Peyer's patch (tissue), 4 donors: Measurements from ENCODE around the gene BARD1. TPM values are rescaled to one million over a fixed set of nuclear protein-coding genes. Genes with fewer than 3 reads are reported as not detected.

ENCODE experiments used
- DNase-seq, 3 donors: peaks; one replicate each; pipeline ENCODE4 v3.0.0-alpha.2; 2017 to 2019
- H3K27ac ChIP-seq, 4 donors: fragments of 200-600 bp; sonication (generic); one replicate each; pipeline ENCODE4 v1.5.1; 2016 to 2019
- H3K27me3 ChIP-seq, 2 donors: fragments of 200-600 bp; sonication (generic); one replicate each; pipeline ENCODE4 v1.5.1; 2019
- H3K36me3 ChIP-seq, 3 donors: fragments of 200-600 bp; sonication (generic); one replicate each; pipeline ENCODE4 v1.5.1; 2016 to 2019
- H3K4me1 ChIP-seq, 4 donors: fragments of 200-600 bp; sonication (generic); one replicate each; pipeline ENCODE4 v1.5.1; 2016 to 2019
- H3K4me3 ChIP-seq, 4 donors: fragments of 200-600 bp; sonication (generic); 1 replicate in 3 of 4; 2 replicates in 1 of 4; pipeline ENCODE4 v1.5.1; 2016 to 2019; ENCODE audit warnings: mild to moderate bottlenecking in 1 of 4
- H3K9me3 ChIP-seq, 4 donors: fragments of 200-600 bp; sonication (generic); one replicate each; pipeline ENCODE4 v1.5.1; 2016 to 2019; ENCODE audit warnings: mild to moderate bottlenecking in 1 of 4
- POLR2A ChIP-seq, 2 donors: fragments of 450-650 bp; IDR thresholded peaks; one replicate each; pipeline ENCODE4 v1.5.1; 2017; ENCODE audit warnings: antibody characterized with exemption in 2 of 2, mild to moderate bottlenecking in 2 of 2, moderate library complexity in 2 of 2
- total RNA-seq, 4 donors: library from RNA; depleted of rRNA; stranded (reverse); fragments of >200 nt; gene quantifications; one replicate each; pipeline ENCODE4 v1.1.0, GENCODE V29; 2016
- TF ChIP-seq, protein P1 (sequence below), 6 experiments: fragments of 450-650 bp in 4 of 6; fragments of 200-600 bp in 2 of 6; sonication (generic) in 1 of 6; IDR thresholded peaks; one replicate each; pipeline ENCODE4 v1.5.1; 2017 to 2019; ENCODE audit warnings: antibody characterized with exemption in 6 of 6, mild to moderate bottlenecking in 3 of 6, moderate library complexity in 1 of 6

BARD1 gene
- total RNA-seq, 4 donors from 2014 or later: 5.8 to 45.4 (median 7.2) TPM

DNA sequence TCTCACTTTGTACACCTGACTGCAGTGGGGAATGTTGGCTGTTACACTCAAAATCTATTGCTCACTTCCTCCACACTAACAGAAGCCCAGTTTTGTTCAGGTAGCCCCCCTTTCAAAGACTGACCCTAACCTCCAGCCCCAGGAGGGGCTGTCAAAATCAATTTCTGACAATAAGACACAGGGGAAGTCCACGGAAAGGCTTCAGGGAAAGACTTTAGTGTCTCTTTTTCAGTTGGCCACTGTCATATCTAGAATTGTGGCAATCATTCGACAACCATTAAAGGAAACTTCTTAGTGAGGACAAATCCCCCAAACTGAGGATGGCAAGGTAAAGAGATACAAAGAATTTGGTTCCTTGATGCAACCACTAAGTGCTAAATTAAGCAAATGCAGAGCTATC lies 59.0 kb downstream of the BARD1 start:
- H3K27ac ChIP-seq: no peak overlapping the region
- H3K4me1 ChIP-seq: no peaks in the 10 kb centered on the region
- TF ChIP-seq, protein P1, sequence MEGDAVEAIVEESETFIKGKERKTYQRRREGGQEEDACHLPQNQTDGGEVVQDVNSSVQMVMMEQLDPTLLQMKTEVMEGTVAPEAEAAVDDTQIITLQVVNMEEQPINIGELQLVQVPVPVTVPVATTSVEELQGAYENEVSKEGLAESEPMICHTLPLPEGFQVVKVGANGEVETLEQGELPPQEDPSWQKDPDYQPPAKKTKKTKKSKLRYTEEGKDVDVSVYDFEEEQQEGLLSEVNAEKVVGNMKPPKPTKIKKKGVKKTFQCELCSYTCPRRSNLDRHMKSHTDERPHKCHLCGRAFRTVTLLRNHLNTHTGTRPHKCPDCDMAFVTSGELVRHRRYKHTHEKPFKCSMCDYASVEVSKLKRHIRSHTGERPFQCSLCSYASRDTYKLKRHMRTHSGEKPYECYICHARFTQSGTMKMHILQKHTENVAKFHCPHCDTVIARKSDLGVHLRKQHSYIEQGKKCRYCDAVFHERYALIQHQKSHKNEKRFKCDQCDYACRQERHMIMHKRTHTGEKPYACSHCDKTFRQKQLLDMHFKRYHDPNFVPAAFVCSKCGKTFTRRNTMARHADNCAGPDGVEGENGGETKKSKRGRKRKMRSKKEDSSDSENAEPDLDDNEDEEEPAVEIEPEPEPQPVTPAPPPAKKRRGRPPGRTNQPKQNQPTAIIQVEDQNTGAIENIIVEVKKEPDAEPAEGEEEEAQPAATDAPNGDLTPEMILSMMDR (IDR thresholded peaks at IDR 0.05): no peak
- TF ChIP-seq POLR2A (IDR thresholded peaks at IDR 0.05): no peak
- H3K9me3 ChIP-seq: no peaks in the 10 kb centered on the region
- no peaks in the 10 kb centered on the region for H3K36me3 ChIP-seq
- H3K27me3 ChIP-seq: no peaks in the 10 kb centered on the region
- no peak for DNase-seq
- no peak overlapping the region for H3K4me3 ChIP-seq

DNA sequence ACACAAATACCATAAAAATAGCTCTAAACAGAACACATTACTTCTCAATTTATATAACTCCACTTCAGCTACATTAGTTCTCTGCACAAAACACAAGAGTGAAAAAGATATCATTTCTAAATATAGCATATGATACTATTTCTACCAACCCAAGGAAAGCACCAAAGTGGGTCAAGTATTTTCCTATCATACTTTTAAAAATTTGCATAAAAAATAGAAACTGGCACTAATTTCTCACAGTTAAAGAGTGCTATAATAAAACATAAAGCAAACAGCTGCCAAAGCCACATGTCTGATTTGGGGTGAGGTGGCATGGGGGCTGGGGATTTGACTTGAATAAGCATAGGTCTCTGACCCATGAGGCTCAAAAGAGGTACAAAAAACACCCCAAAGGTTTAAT lies 61.5 kb downstream of the BARD1 start:
- TF ChIP-seq, protein P1 (IDR thresholded peaks at IDR 0.05): no peak
- TF ChIP-seq POLR2A (IDR thresholded peaks at IDR 0.05): no peak
- H3K27me3 ChIP-seq: no peaks in the 10 kb centered on the region
- H3K4me1 ChIP-seq: no peaks in the 10 kb centered on the region
- H3K36me3 ChIP-seq: peaks cover 0 to 5% (median 0%) of the 10 kb centered on the region in 3 donors
- H3K4me3 ChIP-seq: no peak overlapping the region
- no peaks in the 10 kb centered on the region for H3K9me3 ChIP-seq
- DNase-seq: no peak
- H3K27ac ChIP-seq: no peak overlapping the region

DNA sequence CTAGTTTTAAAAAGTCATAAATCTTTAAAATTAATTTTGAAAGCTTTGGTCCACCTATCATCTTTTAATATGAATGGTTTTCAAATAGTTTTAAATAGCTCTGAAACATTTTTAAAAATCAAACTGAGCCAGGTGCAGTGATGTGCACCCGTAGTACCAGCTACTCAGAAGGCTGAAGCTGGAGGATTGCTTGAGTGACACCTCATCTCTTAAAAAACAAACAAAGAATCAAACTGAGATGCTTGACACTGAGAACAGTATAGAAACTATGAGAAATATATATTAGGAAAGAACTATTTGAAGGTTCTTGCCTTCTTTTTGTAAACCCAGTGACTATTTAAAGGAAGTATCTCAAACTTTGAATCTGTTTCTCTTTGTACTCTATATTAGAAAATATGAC lies 67.4 kb downstream of the BARD1 start:
- Histone ChIP-seq H3K4me3 (no peak overlapping the region), H3K4me1 (no peaks in the 10 kb centered on the region), H3K9me3 (no peaks in the 10 kb centered on the region), H3K36me3 (peaks cover 0 to 5% (median 0%) of the 10 kb centered on the region in 3 donors), H3K27ac (no peak overlapping the region), H3K27me3 (no peaks in the 10 kb centered on the region)
- TF ChIP-seq POLR2A (IDR thresholded peaks at IDR 0.05): no peak
- DNase-seq: no peak

DNA sequence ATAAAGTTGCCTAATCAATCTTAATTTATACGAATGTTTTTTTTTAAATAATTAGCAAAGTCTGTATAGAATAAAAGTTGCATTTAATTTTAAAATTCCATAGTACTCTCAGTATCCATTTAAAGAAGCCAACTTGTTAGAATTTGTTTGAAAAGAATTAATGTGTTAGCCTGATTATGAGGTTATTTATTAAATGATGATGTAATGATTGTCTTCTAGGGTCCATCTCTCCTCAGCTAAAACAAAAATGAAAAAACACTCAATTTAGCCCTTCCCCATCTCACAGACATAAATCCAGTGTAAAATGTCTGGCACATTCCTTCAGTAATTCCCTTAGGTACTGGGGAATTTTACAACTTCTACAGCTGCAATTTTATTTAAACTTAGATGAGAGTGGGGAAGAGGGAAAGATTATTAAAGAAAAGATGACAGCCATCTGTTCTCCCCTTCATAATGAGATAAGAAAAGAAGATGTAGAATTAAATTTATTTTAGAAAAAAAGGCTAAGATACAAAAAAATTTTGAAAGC lies 68.6 kb downstream of the BARD1 start:
- Histone ChIP-seq H3K27ac (no peak overlapping the region), H3K36me3 (peaks cover 0 to 5% (median 0%) of the 10 kb centered on the region in 3 donors), H3K9me3 (no peaks in the 10 kb centered on the region), H3K27me3 (no peaks in the 10 kb centered on the region), H3K4me3 (no peak overlapping the region), H3K4me1 (no peaks in the 10 kb centered on the region)
- no peak for DNase-seq
- TF ChIP-seq, protein P1 (IDR thresholded peaks at IDR 0.05): no peak
- no peak for TF ChIP-seq POLR2A (IDR thresholded peaks at IDR 0.05)

DNA sequence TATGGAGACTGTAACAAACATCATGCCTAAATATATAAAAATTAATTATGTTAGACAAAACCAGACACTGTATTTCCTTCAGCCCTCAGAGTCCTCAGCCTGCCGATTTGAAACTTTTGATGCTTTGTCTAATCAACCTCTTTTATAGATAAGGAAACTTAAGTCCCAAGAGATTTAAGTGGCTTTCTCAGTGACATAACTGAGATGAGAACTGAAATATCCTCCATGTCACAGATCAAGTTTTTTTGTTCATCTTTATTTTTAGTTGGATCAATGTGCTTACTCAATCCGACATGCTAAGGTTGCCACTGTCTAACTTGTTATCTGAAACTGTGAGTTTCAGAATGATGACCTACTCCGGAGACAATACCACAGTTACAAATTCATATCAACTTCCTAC lies 72.3 kb downstream of the BARD1 start:
- no peak overlapping the region for H3K4me3 ChIP-seq
- no peaks in the 10 kb centered on the region for H3K9me3 ChIP-seq
- no peak for TF ChIP-seq POLR2A (IDR thresholded peaks at IDR 0.05)
- TF ChIP-seq, protein P1 (IDR thresholded peaks at IDR 0.05): no peak
- H3K36me3 ChIP-seq: no peaks in the 10 kb centered on the region
- no peaks in the 10 kb centered on the region for H3K4me1 ChIP-seq
- H3K27ac ChIP-seq: no peak overlapping the region
- H3K27me3 ChIP-seq: no peaks in the 10 kb centered on the region
- DNase-seq: no peak

DNA sequence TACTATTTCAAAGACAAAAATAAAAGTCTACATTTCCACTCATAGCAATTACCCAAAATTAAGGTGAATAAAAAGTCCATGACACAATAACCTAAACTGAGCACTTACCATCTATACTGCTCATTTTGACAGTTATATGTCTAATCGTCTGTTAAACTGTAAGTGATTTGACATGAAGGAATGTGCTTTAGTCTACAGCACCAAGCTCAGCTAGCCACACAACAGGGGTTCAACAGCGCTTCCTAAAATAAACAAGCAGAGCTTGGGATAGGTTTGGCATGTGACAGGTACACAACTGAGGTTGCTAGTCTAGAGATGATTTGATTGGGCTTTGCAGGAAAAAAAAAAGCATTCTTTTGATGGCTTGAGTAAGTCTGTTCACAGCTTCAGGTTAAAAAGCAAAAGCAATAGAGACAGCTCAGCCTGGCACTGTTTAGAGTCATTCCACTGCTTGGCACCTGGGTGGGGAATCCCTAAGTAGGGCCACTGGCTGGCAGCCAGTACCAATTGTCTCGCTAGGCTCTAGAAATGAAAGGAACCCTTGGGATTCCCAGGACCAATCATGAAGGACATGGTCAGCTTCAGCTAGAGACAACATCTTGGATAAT lies 78.6 kb downstream of the BARD1 start:
- H3K4me3 ChIP-seq: no peak overlapping the region
- H3K9me3 ChIP-seq: no peaks in the 10 kb centered on the region
- TF ChIP-seq POLR2A (IDR thresholded peaks at IDR 0.05): no peak
- TF ChIP-seq, protein P1 (IDR thresholded peaks at IDR 0.05): no peak
- no peak overlapping the region for H3K27ac ChIP-seq
- no peaks in the 10 kb centered on the region for H3K4me1 ChIP-seq
- no peak for DNase-seq
- no peaks in the 10 kb centered on the region for H3K36me3 ChIP-seq
- H3K27me3 ChIP-seq: no peaks in the 10 kb centered on the region
